ENCODE results near the gene LGI2.

Gene LGI2

GRCh38 chr4:24957886-24958285, 72.9 kb downstream of the LGI2 start:
- no peak overlapping the region for H3K27ac ChIP-seq (ENCODE audit: low read length)
- no peaks in the 10 kb centered on the region for H3K27me3 ChIP-seq (ENCODE audit: low read depth, low read length)
- H3K9me3 ChIP-seq (ENCODE audit: control insufficient read depth in 1 of 2, low read length in 2 of 2) = peaks cover 0 to 6% of the 10 kb centered on the region in 2 donors
- H3K36me3 ChIP-seq (ENCODE audit: control insufficient read depth in 1 of 2, insufficient read depth in 2 of 2, low read length in 2 of 2) = no peaks in the 10 kb centered on the region
- H3K4me3 ChIP-seq (ENCODE audit: low read depth in 1 of 2, low read length in 2 of 2) = no peak overlapping the region
- no peaks in the 10 kb centered on the region for H3K4me1 ChIP-seq (ENCODE audit: control insufficient read depth in 1 of 2, insufficient read depth in 2 of 2, low read length in 2 of 2)

- Histone ChIP-seq H3K9me3 (ENCODE audit: control insufficient read depth in 1 of 2, low read length in 2 of 2) (peaks cover 0 to 6% of the 10 kb centered on the region in 2 donors), H3K27ac (ENCODE audit: low read length) (no peak overlapping the region), H3K4me3 (ENCODE audit: low read depth in 1 of 2, low read length in 2 of 2) (no peak overlapping the region), H3K27me3 (ENCODE audit: low read depth, low read length) (no peaks in the 10 kb centered on the region), H3K4me1 (ENCODE audit: control insufficient read depth in 1 of 2, insufficient read depth in 2 of 2, low read length in 2 of 2) (no peaks in the 10 kb centered on the region), H3K36me3 (ENCODE audit: control insufficient read depth in 1 of 2, insufficient read depth in 2 of 2, low read length in 2 of 2) (no peaks in the 10 kb centered on the region)
These were observed 74.0 kb downstream of the LGI2 start for GRCh38 chr4:24956763-24957162.

- Histone ChIP-seq H3K36me3 (ENCODE audit: control insufficient read depth in 1 of 2, insufficient read depth in 2 of 2, low read length in 2 of 2) (no peaks in the 10 kb centered on the region), H3K4me1 (ENCODE audit: control insufficient read depth in 1 of 2, insufficient read depth in 2 of 2, low read length in 2 of 2) (no peaks in the 10 kb centered on the region), H3K4me3 (ENCODE audit: low read depth in 1 of 2, low read length in 2 of 2) (no peak overlapping the region), H3K27ac (ENCODE audit: low read length) (no peak overlapping the region), H3K9me3 (ENCODE audit: control insufficient read depth in 1 of 2, low read length in 2 of 2) (peaks cover 0 to 6% of the 10 kb centered on the region in 2 donors), H3K27me3 (ENCODE audit: low read depth, low read length) (no peaks in the 10 kb centered on the region)
These were observed 74.7 kb downstream of the LGI2 start for GRCh38 chr4:24956091-24956490.

GRCh38 chr4:24952667-24953066, 78.1 kb downstream of the LGI2 start:
- no peak overlapping the region for H3K27ac ChIP-seq (ENCODE audit: low read length)

GRCh38 chr4:24949970-24950369, 80.8 kb downstream of the LGI2 start:
- Histone ChIP-seq H3K27ac (ENCODE audit: low read length) (no peak overlapping the region), H3K36me3 (ENCODE audit: control insufficient read depth in 1 of 2, insufficient read depth in 2 of 2, low read length in 2 of 2) (no peaks in the 10 kb centered on the region), H3K27me3 (ENCODE audit: low read depth, low read length) (no peaks in the 10 kb centered on the region), H3K4me1 (ENCODE audit: control insufficient read depth in 1 of 2, insufficient read depth in 2 of 2, low read length in 2 of 2) (no peaks in the 10 kb centered on the region), H3K4me3 (ENCODE audit: low read depth in 1 of 2, low read length in 2 of 2) (no peak overlapping the region), H3K9me3 (ENCODE audit: control insufficient read depth in 1 of 2, low read length in 2 of 2) (peaks cover 0 to 6% of the 10 kb centered on the region in 2 donors)

More at GRCh38 chr4:24952667-24953066, 78.1 kb downstream of the LGI2 start:
- Histone ChIP-seq H3K4me1 (ENCODE audit: control insufficient read depth in 1 of 2, insufficient read depth in 2 of 2, low read length in 2 of 2) (no peaks in the 10 kb centered on the region), H3K9me3 (ENCODE audit: control insufficient read depth in 1 of 2, low read length in 2 of 2) (peaks cover 0 to 6% of the 10 kb centered on the region in 2 donors), H3K36me3 (ENCODE audit: control insufficient read depth in 1 of 2, insufficient read depth in 2 of 2, low read length in 2 of 2) (no peaks in the 10 kb centered on the region), H3K27me3 (ENCODE audit: low read depth, low read length) (no peaks in the 10 kb centered on the region), H3K4me3 (ENCODE audit: low read depth in 1 of 2, low read length in 2 of 2) (no peak overlapping the region)

Measured in muscle layer of duodenum (tissue), 2 donors.